Stimulated activated CD4-positive, alpha-beta T cell treated with anti-CD3 and anti-CD28 coated beads, Interleukin-15, amount 100 ng/mL, for 48 hours (primary cell): ENCODE data around the gene TRAF3.
"Not testable (repeated sequence)": the region's sequence is repeated elsewhere in the genome, so short reads cannot be mapped to it uniquely, and the experiment has no call there.

Experiments
- DNase-seq, 2 donors: peaks; one replicate each; pipeline ENCODE4 v3.0.0-alpha.2; 2020; ENCODE audit warnings: low read depth in 2 of 2

The TRAF3 gene

GRCh38 chr14:102891111-102891510 is 113.9 kb downstream of the TRAF3 start:
- DNase-seq: no peak

GRCh38 chr14:102891556-102891955 is 114.3 kb downstream of the TRAF3 start:
- DNase-seq: no peak

GRCh38 chr14:102892651-102893050 is 115.4 kb downstream of the TRAF3 start:
- no peak for DNase-seq

GRCh38 chr14:102893452-102893851 is 116.2 kb downstream of the TRAF3 start:
- no peak for DNase-seq

GRCh38 chr14:102896735-102897134 is 119.5 kb downstream of the TRAF3 start:
- DNase-seq: not testable (repeated sequence)

- no peak for DNase-seq
Measured at GRCh38 chr14:102897299-102898027, 120.2 kb downstream of the TRAF3 start.

GRCh38 chr14:102898298-102898697 is 121.0 kb downstream of the TRAF3 start:
- no peak for DNase-seq

- DNase-seq: no peak
Measured at GRCh38 chr14:102898776-102899515, 121.7 kb downstream of the TRAF3 start.

- DNase-seq: no peak
Measured at GRCh38 chr14:102899516-102899900, 122.3 kb downstream of the TRAF3 start.

- DNase-seq: no peak
Measured at GRCh38 chr14:102900631-102901571, 123.7 kb downstream of the TRAF3 start.

GRCh38 chr14:102901633-102902032 is 124.4 kb downstream of the TRAF3 start:
- no peak for DNase-seq

GRCh38 chr14:102902086-102902485 is 124.8 kb downstream of the TRAF3 start:
- no peak for DNase-seq

GRCh38 chr14:102902523-102903247 is 125.4 kb downstream of the TRAF3 start:
- no peak for DNase-seq

- no peak for DNase-seq
Measured at GRCh38 chr14:102903248-102903888, 126.1 kb downstream of the TRAF3 start.

GRCh38 chr14:102903889-102904512 is 126.8 kb downstream of the TRAF3 start:
- no peak for DNase-seq

GRCh38 chr14:102905116-102906108 is 128.2 kb downstream of the TRAF3 start:
- DNase-seq: no peak

- DNase-seq: no peak
Measured at GRCh38 chr14:102906616-102907302, 129.5 kb downstream of the TRAF3 start.

- no peak for DNase-seq
Measured at GRCh38 chr14:102907303-102907844, 130.1 kb downstream of the TRAF3 start.
